Embryonic facial prominence (tissue), 1 donor: ENCODE measurements around the gene HDGFL1.

ENCODE experiments used
- DNase-seq: peaks from one replicate; pipeline ENCODE4 v3.0.0-alpha.2; 2016; ENCODE audit errors: extremely low spot score

The HDGFL1 gene

DNA sequence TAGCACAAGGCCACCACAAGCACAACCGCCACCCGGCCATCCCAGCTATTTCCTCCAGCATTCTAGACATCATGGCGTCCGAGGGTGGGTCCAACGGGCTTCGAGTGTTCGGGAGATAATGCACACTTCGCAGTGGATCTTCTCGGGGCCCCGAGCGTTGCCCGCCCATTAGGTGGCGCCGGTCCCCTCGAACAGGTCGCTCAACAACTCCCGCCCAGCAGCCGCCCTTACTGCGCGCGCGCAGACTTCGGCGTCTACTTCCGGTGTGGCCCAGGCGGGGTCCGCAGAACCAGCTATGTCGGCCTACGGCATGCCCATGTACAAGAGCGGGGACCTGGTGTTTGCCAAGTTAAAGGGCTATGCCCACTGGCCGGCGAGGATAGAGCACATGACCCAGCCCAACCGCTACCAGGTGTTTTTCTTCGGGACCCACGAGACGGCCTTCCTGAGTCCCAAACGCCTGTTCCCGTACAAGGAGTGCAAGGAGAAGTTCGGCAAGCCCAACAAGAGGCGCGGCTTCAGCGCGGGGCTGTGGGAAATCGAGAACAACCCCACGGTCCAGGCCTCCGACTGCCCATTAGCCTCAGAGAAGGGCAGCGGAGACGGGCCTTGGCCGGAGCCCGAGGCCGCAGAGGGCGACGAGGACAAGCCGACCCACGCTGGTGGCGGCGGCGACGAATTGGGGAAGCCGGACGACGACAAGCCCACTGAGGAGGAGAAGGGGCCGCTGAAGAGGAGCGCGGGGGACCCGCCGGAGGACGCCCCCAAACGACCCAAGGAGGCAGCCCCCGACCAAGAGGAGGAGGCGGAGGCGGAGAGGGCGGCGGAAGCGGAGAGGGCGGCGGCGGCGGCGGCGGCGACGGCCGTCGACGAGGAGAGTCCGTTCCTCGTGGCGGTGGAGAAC is at the start of gene HDGFL1:
Gene HDGFL1, plus strand, starts transcription at position 286 of the 904 bp plus-strand sequence. Its CDS starts 10 bp downstream, at position 296.
- no peak for DNase-seq

DNA sequence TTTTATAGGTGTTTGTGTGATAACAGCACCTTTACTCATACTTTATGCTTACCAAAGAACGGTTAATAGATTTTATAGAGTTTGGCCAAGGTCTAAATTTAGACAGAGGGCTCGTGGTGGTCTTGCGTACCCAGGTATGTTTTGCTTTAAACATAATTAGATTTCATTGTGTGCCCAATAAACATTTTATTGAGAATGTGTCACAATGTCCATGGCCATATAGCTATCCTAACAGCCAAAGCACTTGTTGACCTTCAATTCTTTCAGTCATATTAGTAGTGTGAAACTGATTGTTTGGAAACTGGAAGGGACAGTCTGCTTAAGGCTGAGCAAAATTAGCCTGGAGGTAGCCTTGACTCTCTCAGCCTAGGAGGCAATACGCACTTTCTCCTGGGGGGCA is 48.3 kb upstream of the HDGFL1 start:
- DNase-seq: no peak

DNA sequence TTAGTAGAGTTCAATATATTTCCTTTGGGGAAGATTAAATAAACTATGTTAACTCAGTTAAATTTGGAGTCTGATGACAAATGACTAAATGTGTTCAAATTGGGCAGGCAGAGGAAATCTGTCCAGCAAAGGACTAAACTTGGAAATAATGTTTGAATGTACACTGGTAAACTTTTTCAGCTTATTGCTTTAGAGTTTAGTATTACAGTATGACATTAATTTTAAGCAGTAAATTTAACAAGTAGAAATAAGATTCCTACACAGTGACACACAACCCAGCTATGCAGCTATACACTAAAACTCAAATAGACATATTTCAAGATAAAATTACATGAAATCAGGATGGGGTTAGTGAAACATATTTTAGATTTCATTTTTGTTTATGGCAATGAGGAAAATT is 42.6 kb upstream of the HDGFL1 start:
- no peak for DNase-seq

DNA sequence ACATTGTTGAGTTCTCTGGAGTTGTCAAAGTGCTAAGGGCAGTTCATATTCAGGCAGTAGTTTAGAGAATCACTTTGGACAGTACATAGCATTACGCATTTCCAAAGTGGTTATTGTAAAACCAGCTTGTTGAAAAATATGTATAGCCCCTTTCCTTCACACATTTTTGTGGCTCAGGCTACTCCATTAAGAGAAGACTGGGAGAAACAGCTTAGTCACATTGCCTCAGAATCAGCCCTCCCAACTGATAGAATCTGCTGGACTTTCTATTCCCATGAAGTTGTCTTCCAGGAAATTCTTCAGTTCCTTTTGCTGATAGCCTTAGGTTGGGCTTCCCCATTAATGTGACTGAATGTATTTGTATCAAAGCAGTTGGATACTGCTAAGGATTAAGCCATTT is 39.5 kb upstream of the HDGFL1 start:
- DNase-seq: no peak

DNA sequence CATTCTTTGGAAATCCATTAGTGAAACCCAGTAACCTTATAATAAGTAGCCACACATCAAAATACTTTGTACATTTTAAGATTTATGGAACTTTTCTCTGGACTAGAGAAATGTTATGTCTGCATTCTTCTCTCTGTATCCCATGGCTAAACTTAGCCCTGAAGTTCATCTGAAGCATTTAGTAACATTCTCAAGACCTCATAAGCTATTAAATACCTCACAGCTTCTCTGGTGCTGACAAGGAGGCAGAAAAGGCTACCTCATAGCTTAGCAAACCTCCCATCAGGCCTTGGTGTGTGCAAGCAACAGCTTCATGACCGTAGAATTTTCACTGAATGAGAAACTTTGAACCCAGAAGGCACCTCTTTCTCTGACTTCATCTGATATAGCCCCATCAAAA is 38.9 kb upstream of the HDGFL1 start:
- no peak for DNase-seq

DNA sequence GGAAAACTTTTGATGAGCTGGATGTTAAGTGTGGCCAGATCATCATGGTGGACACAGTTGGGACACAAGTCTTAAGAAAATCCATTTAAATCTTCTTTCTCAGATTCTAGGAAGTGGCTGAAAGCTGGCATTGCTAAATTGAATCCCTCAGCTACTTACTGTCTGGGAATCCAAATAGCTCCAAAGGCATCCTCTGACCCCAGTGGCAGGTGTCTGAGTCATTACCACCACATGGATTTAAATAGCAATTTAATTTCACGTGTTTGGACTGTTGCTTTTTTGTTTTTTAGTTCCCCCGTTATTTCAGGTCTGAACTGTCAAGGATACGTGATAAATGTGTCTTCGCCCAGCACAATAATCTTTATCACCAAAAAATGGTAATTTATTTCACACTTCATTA is 33.2 kb upstream of the HDGFL1 start:
- no peak for DNase-seq

DNA sequence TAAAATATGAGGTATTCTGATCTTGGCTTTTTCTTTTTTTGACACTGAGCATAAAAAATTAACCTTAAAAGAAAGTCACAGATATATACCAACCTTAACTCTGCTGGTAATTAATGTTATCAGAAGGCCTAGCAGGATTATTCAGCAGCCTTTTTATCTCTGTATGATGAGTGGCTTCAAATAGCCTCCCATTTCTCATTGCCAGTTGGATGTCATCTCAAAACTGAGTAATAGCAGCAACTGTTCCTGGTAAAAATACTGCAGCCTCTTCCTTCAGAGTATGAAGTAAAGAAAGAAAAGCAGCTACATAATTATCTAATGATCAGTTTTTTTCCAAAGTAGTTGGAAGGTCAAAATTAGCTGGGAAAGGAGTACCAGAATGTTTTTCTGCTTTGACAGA is 24.9 kb upstream of the HDGFL1 start:
- DNase-seq: no peak

DNA sequence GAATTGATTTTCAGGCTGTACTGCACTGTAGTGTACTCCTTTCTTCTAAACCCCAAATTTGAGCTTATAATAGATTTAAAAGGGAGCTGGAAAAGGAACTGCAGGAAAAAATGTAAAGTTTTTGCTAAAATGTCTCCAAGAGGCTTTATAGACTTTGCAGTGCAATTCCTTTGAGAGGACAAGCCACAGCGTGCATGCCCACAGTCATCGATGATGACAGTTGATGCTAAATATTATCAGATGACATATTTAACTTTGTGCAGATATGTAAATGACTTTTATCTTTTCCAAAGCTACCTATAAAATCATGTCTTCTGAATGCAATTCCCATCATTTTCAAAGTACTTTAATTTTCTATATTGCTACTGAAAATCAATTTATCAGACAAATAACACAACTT is 24.3 kb upstream of the HDGFL1 start:
- DNase-seq: no peak

DNA sequence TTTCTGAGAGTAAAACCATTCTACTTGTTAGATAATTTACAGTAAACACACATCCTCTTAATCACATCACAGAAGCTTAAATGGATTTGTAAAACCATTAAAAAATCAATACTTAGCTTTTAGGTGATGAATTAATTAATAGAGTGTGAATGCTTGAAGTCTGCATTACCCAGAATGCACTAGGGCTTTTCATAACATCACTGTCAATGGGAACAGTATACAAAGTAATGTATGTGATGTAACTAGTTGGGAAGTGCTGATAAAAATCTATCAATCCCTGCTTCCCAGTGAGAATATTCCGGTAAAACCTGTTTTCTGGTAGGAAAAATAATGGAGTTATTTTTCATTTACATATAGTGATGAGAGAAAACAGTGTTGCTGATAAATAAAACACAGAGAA is 23.1 kb upstream of the HDGFL1 start:
- no peak for DNase-seq

DNA sequence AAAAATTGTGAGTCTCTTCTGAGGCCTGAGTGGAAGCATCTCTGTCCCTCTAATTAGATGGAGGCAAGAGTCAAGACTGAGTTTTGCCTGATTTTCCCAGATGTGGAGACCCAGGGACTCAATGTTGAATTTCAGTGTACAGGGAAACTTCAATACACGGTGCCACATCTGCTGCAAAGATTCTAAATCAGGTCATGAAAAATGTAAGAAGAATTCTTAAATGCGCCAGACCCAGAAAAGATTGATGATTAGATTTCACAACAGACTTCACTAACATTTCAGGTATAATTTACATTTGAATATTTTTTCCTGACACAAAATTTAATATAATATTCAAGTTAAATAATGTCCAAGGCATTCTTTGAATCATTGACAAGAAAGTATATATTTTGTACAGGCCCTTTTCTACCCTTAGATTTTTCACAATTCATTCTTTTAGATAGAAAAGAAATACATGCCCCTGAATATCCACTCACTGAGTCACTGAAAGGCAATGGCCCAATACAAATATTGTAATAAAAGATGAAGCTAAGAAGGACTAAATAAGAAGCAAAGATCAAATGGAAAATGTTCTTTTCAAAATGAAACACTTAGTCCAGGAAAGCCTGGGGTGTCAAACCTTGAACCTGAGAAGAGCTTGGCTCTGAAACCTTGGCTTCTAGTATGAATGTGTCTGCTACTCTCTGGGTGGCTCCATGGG is 18.2 kb upstream of the HDGFL1 start:
- no peak for DNase-seq

DNA sequence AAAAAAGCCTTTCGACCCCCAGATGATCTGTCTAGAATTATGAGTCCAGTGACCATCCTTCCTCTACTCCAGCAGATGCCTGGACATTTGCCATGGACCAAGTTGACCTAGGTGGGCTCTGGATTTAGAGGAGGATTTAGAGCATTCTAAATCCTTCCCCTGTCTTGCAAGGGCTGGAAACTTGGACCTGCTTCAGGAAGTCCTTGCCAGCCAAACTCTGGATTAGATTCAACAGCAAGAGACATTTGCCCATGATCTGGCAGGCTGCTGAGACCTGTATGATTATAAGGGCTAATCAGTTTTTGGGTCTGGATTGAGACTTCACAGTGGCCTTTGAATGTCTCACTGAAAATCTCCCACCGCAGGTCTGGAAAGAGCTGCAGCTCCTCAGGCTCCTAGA is 13.1 kb upstream of the HDGFL1 start:
- no peak for DNase-seq

DNA sequence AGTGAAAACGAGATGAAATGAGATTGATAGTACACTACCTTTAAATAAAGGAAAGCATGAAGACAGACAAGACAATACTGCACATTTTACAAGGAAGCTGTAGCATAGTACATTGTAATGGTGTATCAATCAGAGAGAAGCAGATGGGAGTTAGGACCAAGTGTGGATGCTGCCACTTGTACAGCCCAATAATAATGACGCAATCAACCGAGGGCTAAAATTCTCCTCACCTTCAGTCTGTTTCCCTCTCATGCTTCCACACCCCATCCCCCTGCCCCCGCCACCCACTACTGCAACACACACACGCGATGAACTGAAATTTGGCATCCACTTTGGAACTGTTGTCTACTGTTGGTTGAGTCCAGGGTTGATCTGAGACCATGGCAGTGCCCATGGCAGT is 12.4 kb upstream of the HDGFL1 start:
- DNase-seq: no peak

DNA sequence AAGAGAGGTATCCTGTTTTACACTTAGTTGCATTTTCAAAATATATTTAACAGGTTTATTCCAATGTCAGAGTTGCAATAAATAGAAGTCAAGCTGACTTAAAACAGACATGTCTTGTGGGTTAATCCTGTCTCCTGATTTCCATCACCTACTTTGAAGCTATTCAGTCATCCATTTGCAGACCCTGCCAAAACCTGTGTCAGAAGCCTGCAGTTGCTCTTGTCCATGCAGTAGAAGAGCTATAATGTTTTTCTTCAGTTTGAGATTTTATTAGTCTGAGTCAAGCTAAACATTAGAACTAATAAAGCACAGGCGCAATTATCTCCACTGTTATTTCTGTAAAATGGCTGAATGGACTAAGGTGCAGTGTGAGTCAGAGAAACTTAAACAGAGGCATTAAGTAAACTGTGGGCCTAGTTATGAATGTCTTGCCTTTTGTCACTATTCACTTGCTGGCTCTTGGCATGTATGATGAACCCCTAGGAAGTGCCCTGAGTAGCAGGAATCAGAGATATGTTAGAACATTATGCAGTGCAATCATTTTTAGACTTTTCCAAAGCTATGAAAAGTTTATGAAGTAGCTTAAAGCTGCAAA is 11.0 kb upstream of the HDGFL1 start:
- no peak for DNase-seq

DNA sequence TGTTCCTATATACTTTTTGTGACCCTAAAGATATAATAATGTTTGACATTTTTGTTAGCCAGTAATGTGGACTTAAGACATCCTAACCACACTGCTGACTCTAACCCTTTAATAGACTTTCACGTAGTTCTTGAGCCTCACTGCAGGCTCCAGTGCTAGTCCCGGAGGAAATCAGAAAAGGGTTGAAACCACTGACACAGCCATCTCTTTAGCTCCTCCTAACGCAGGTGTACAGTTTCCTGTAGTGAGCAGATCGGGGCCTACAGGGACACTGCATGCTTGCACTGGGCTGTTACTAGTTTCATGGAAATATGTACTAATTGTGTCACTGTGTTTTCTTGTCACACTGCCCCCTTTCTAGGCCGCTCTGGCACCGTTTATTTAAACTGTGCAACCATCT is 512 bp upstream of the HDGFL1 start:
- no peak for DNase-seq

DNA sequence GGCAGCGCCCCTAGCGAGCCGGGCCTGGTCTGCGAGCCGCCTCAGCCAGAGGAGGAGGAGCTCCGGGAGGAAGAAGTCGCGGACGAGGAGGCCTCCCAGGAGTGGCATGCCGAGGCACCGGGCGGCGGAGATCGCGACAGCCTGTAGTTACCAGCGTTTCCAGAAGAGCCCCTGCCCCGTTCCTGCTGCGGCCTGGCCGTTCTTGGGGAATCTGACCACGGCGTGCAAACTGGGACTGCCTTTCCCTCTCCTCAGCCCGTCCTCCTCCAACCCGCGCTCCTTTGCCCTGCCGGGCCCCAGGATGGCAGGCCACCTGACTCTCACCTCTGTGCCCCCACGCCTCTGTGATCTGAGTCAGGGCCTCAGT is 802 bp downstream of the HDGFL1 start:
- DNase-seq: no peak

DNA sequence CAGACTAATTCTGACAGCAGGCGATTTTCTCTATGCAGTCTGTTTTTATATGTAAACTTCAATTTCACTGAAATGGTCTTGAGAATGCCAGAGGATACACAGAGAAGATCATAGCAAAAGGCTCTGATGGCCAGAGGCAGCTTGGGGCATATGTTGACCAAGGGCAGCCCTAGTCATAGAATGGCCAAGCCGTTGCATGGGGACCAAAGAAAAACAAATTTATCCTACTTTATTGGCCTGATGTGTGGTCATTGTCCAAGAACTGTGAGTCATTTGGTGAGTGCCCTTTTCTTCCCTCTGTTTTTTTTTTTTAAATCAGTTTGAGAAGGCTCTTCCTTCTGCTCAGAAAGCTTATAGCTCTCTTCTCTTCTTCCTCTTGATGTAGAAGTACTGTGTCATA is 5.8 kb downstream of the HDGFL1 start:
- DNase-seq: no peak

DNA sequence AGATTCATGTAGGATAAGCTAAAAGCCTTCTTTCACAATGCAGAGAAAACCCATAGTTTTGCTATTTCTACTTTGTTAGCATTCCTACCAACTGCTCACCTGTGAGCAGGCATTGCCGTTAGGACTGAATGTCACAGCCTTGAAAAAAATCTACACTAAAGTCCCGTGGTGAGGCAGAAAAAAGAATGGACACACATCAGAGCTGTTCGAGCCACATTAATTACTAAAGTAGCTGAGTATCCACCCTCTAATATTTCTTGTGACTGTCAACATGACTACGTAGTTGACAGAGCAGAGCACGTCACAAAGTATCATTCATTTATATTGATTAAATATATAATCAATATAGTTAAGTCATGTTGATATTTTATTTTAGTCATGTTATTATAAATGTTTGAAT is 10.1 kb downstream of the HDGFL1 start:
- no peak for DNase-seq

DNA sequence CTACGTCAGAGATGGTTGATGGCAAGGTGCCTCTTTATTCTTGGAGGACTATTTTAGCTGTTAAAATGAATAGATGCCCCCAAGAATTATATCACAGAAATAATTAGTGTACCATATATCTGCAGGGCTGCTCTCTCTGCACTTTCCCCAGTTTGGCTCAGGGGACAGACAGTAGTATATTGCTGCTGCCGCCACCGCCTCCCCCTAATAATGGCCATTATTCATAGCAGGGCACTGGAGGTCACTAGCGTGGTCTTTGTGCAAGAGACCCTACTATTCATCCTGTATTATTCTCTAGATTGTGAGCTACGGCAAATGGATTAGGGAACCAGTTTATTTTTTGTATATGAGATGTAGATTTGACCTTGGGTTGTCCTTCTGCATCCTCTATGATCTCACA is 11.0 kb downstream of the HDGFL1 start:
- no peak for DNase-seq

DNA sequence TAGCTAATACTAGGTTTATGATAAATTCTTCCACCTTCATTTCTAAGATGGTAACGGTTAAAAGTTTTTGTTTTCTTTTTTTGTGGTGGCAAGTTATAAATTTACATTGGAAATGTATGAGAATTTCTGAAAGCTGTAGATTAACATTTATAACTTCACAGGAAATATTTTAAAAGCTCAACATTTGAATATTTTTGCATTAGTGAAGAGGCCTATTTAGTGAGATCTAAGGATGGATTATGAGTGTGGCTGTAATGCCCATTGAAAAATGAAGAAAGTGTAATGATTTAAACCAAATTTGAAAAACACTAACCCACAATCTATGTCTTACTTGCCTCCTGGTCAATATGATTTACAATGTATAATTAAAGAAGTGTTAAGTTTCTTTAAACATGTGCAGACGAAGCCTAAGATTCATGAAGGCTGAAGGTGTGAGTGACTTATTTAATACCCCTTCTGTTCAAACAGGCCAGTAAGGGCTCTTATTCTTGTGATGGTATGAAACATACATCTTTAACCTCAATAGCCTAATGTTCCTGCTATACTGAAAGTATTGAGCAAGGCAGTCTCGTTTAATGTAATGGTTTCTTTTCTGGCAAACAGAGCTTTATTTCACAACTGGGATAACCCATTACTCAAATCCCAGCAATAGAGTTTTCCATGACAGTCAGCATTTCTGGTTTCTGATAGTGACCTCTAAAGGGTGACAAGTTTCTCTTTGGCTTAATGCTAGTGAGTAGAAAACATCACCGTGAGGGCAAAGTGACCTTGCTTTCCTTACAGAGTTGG is 13.2 kb downstream of the HDGFL1 start:
- DNase-seq: no peak

DNA sequence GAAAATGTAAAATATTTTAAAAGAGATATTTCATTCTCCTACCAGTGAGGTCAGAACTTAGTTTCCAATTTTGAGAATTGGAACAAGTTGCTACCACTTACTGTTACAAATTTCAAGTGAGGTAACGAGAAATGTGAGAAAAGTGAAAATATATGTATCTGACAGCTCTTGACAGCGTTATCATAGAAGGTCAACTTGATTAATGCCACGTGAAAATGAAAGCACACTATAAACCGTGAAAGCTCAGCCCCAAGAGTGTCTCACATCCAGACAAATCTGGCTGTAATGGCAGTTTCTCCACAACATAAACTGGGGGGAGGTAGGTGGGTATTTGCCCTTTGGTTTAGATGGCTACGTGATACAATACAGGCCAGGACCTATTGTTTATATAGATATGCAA is 13.9 kb downstream of the HDGFL1 start:
- DNase-seq: no peak

DNA sequence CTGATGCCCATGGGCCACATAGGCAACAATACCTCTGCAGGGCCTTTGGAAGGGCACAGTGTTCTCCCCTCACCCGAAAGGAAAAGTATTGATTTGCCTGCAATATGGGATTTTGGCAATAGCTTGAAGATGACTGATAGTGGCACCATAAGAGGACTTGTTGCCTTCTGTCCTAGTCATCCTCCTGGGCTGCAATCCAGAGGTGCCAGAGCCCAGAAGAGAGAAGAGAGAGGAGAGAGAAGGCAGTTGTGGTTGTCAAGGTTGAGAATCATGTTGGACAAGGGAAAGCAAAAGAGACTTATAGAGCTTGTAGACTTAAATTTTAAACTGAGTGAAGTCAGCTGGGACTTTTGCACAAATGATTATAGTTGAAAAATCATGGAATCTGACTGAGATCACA is 14.6 kb downstream of the HDGFL1 start:
- no peak for DNase-seq

DNA sequence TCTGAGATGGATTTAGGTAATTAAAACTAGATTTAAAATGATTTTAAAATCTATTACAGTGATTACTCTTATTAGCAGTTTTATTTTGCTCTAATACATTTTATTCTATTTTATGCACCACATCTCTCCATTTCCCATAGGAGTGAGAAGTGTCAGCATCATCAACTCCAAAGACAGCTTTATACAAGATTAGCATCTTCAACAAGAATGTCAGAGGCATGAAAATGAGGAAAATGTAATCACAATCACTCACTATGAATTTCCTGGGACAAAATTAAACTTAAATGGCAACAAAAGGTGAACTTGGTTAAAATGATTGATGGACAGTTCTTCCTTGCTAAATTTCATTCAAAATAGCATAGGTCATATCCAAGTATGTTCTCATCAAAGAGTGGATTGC is 19.8 kb downstream of the HDGFL1 start:
- DNase-seq: no peak
